Activated T-cell treated with anti-CD3 and anti-CD28 coated beads, Interleukin-2, amount 50 U/mL, for 72 hours (primary cell): ENCODE measurements around the gene GDF10. TPM values are rescaled to one million over a fixed set of nuclear protein-coding genes. Genes with fewer than 3 reads are reported as not detected.

Experiments used
- ATAC-seq, 2 donors: fragments of 150-1000 bp; cut with Tn5 transposase; replicated peaks in 1 of 2; 2 replicates each; pipeline ENCODE4 v1.10.0; 2021; ENCODE audit warnings: moderate library complexity in 2 of 2, mild to moderate bottlenecking in 1 of 2
- DNase-seq, 2 donors: peaks; one replicate each; pipeline ENCODE4 v3.0.0; 2021 to 2022; ENCODE audit warnings: mixed read lengths in 1 of 2
- H3K27ac Mint-ChIP-seq: one replicate; pipeline ENCODE4 v1.8.0; 2022; ENCODE audit warnings: mild to moderate bottlenecking, moderate library complexity, mixed read lengths
- H3K27me3 Mint-ChIP-seq: one replicate; pipeline ENCODE4 v1.8.0; 2022; ENCODE audit warnings: low read depth, mixed read lengths
- H3K36me3 Mint-ChIP-seq, 2 donors: one replicate each; pipeline ENCODE4 v1.8.0; 2022; ENCODE audit warnings: mixed read lengths in 2 of 2, mild to moderate bottlenecking in 1 of 2; ENCODE audit not compliant: insufficient read depth in 2 of 2
- H3K4me1 Mint-ChIP-seq: one replicate; pipeline ENCODE4 v1.8.0; 2022; ENCODE audit warnings: low read depth, mixed read lengths
- H3K4me3 Mint-ChIP-seq, 2 donors: one replicate each; pipeline ENCODE4 v1.8.0; 2022; ENCODE audit warnings: mild to moderate bottlenecking in 2 of 2, mixed read lengths in 2 of 2, moderate library complexity in 2 of 2
- H3K9me3 Mint-ChIP-seq, 2 donors: one replicate each; pipeline ENCODE4 v1.8.0; 2022; ENCODE audit warnings: mixed read lengths in 2 of 2
- total RNA-seq, 2 donors: library from RNA; stranded (reverse); gene quantifications; one replicate each; pipeline ENCODE4 v1.2.3, GENCODE V29; 2022

GDF10 gene
- total RNA-seq, 2 donors from 2014 or later = 0.19 TPM

GRCh38 chr10:47316131-47316530, 16.1 kb downstream of the GDF10 start:
- Mint-ChIP-seq H3K9me3 (no peaks in the 10 kb centered on the region), H3K4me3 (no peak overlapping the region), H3K36me3 (no peaks in the 10 kb centered on the region), H3K27ac (no peak overlapping the region), H3K27me3 (no peaks in the 10 kb centered on the region), H3K4me1 (peaks cover 12% of the 10 kb centered on the region)
- ATAC-seq (no peak), DNase-seq (no peak)

- peaks cover under 1% of the 10 kb centered on the region for H3K4me1 Mint-ChIP-seq
- H3K27ac Mint-ChIP-seq = no peak overlapping the region
- no peak for DNase-seq
- no peaks in the 10 kb centered on the region for H3K9me3 Mint-ChIP-seq
- H3K4me3 Mint-ChIP-seq = no peak overlapping the region
- ATAC-seq = no peak
- no peaks in the 10 kb centered on the region for H3K27me3 Mint-ChIP-seq
- no peaks in the 10 kb centered on the region for H3K36me3 Mint-ChIP-seq
Measured at GRCh38 chr10:47317251-47317650, 17.3 kb downstream of the GDF10 start.

GRCh38 chr10:47318706-47319105, 18.7 kb downstream of the GDF10 start:
- Mint-ChIP-seq H3K36me3 (no peaks in the 10 kb centered on the region), H3K9me3 (no peaks in the 10 kb centered on the region), H3K27ac (no peak overlapping the region), H3K27me3 (no peaks in the 10 kb centered on the region), H3K4me3 (no peak overlapping the region), H3K4me1 (no peaks in the 10 kb centered on the region)
- DNase-seq = no peak
- ATAC-seq = no peak

DNA sequence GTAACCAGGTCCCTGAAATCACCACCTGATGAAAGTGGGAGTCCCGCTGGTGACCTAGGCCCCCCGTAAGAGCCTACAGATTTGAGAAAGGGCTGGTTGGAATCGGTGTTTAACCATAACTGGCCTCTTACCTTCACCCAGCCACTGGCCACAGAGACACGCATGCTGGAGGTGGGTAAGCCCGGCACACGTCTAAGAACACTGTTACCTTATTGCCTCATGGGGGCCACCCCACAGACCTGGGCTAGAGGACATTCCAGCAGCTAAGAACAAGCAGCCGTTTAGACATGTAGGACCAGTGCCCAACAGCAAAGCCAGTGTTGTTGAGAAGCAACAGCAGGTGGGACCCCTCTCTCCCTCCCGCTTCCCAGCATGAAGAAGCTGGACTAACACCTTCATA, 19.8 kb downstream of the GDF10 start:
- Mint-ChIP-seq H3K27me3 (no peaks in the 10 kb centered on the region), H3K4me3 (no peak overlapping the region), H3K9me3 (no peaks in the 10 kb centered on the region), H3K4me1 (no peaks in the 10 kb centered on the region), H3K36me3 (no peaks in the 10 kb centered on the region), H3K27ac (no peak overlapping the region)
- DNase-seq = no peak
- no peak for ATAC-seq

- H3K36me3 Mint-ChIP-seq = no peaks in the 10 kb centered on the region
- no peak overlapping the region for H3K27ac Mint-ChIP-seq
- H3K27me3 Mint-ChIP-seq = no peaks in the 10 kb centered on the region
- DNase-seq (no peak), ATAC-seq (no peak)
- no peaks in the 10 kb centered on the region for H3K9me3 Mint-ChIP-seq
- no peaks in the 10 kb centered on the region for H3K4me1 Mint-ChIP-seq
- H3K4me3 Mint-ChIP-seq = no peak overlapping the region
Measured at GRCh38 chr10:47320812-47321211, 20.8 kb downstream of the GDF10 start.

- no peak for ATAC-seq
- Mint-ChIP-seq H3K4me1 (no peaks in the 10 kb centered on the region), H3K36me3 (no peaks in the 10 kb centered on the region), H3K27me3 (no peaks in the 10 kb centered on the region), H3K9me3 (no peaks in the 10 kb centered on the region), H3K27ac (no peak overlapping the region), H3K4me3 (no peak overlapping the region)
- DNase-seq = no peak
Measured at GRCh38 chr10:47321521-47322195, 21.7 kb downstream of the GDF10 start.

- ATAC-seq = no peak
- no peaks in the 10 kb centered on the region for H3K4me1 Mint-ChIP-seq
- no peak for DNase-seq
- H3K27ac Mint-ChIP-seq = no peak within 1 kb of the TSS
- H3K9me3 Mint-ChIP-seq = no peaks in the 10 kb centered on the region
- no peak within 1 kb of the TSS for H3K4me3 Mint-ChIP-seq
- H3K36me3 Mint-ChIP-seq = no peaks in the 10 kb centered on the region
- H3K27me3 Mint-ChIP-seq = no peaks in the 10 kb centered on the region
Measured at GRCh38 chr10:47322300-47323061, 22.5 kb downstream of the GDF10 start, which contains the start of gene GDF2. GDF2 (plus strand) TSS chr10:47322454; CDS start chr10:47322669, 215 bp downstream.

DNA sequence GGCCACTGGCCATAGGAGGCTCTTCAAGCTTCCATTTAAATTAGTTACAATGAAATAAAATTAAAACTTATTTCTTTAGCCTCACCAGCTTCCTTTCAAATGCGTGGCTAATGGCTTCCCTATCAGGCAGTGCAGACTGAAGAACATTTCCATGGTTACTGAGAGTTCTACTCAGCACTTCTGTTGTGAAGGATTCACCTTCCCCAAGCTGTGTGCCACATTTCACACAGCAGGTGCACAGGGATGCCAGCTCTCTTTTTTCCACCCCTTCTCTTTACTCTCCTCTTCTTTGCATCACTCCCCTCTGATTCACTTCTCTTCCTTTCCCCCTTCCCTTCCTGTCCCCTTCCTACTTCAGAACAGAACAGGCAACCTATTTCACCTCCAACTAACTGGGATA, 23.1 kb downstream of the GDF10 start:
- Mint-ChIP-seq H3K9me3 (no peaks in the 10 kb centered on the region), H3K4me3 (no peak overlapping the region), H3K27me3 (no peaks in the 10 kb centered on the region), H3K36me3 (no peaks in the 10 kb centered on the region), H3K27ac (no peak overlapping the region), H3K4me1 (no peaks in the 10 kb centered on the region)
- DNase-seq (no peak), ATAC-seq (no peak)

DNA sequence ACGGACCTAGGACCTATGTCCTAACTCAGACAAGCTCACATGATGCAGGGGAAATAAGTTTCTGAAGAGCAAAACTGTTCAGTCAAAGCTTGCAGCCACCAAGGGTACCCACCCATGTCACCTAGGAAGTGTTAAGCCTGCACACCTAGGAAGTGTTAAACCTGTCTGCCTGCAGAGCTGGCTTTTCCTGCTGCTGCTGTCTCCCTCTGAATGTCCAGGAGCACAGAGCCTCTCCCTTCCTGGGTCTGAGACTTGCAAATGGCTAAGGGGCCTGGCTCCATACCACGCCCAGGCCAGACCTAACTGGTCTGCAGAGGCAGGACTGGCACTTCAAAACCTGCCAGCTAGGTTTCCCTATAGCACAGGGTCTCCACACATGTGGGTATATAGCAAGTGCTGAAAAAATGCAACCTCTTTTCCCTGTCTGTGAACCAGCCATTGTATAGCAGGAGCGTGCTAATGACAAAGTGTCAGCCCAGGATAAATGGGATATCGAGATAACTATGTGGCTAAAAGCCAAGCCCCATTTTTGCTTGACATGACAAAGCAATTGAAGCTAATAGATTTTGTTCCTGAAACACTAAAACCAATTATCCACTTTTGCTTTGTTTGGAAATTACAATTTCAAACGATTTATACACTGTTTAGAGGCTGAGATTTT, 23.8 kb downstream of the GDF10 start:
- no peak for ATAC-seq
- Mint-ChIP-seq H3K27ac (no peak overlapping the region), H3K4me3 (no peak overlapping the region), H3K9me3 (peaks cover 2 to 3% of the 10 kb centered on the region in 2 donors), H3K27me3 (no peaks in the 10 kb centered on the region), H3K4me1 (no peaks in the 10 kb centered on the region), H3K36me3 (no peaks in the 10 kb centered on the region)
- no peak for DNase-seq

DNA sequence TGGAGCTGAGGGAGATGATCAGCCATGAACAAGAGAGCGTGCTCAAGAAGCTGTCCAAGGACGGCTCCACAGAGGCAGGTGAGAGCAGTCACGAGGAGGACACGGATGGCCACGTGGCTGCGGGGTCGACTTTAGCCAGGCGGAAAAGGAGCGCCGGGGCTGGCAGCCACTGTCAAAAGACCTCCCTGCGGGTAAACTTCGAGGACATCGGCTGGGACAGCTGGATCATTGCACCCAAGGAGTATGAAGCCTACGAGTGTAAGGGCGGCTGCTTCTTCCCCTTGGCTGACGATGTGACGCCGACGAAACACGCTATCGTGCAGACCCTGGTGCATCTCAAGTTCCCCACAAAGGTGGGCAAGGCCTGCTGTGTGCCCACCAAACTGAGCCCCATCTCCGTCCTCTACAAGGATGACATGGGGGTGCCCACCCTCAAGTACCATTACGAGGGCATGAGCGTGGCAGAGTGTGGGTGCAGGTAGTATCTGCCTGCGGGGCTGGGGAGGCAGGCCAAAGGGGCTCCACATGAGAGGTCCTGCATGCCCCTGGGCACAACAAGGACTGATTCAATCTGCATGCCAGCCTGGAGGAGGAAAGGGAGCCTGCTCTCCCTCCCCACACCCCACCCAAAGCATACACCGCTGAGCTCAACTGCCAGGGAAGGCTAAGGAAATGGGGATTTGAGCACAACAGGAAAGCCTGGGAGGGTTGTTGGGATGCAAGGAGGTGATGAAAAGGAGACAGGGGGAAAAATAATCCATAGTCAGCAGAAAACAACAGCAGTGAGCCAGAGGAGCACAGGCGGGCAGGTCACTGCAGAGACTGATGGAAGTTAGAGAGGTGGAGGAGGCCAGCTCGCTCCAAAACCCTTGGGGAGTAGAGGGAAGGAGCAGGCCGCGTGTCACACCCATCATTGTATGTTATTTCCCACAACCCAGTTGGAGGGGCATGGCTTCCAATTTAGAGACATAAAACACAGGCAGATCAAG, 25.6 kb downstream of the GDF10 start:
- peaks cover 2 to 3% of the 10 kb centered on the region in 2 donors for H3K9me3 Mint-ChIP-seq
- no peak for DNase-seq
- no peaks in the 10 kb centered on the region for H3K27me3 Mint-ChIP-seq
- no peak overlapping the region for H3K4me3 Mint-ChIP-seq
- H3K4me1 Mint-ChIP-seq = no peaks in the 10 kb centered on the region
- H3K27ac Mint-ChIP-seq = no peak overlapping the region
- no peaks in the 10 kb centered on the region for H3K36me3 Mint-ChIP-seq
- no peak for ATAC-seq

- Mint-ChIP-seq H3K27ac (no peak overlapping the region), H3K4me1 (no peaks in the 10 kb centered on the region), H3K36me3 (no peaks in the 10 kb centered on the region), H3K27me3 (no peaks in the 10 kb centered on the region), H3K9me3 (peaks cover 2 to 3% of the 10 kb centered on the region in 2 donors), H3K4me3 (no peak overlapping the region)
- DNase-seq (no peak), ATAC-seq (no peak)
Measured at GRCh38 chr10:47326306-47326926, 26.4 kb downstream of the GDF10 start.

GRCh38 chr10:47326927-47327330, 26.9 kb downstream of the GDF10 start:
- no peak overlapping the region for H3K27ac Mint-ChIP-seq
- ATAC-seq (no peak), DNase-seq (no peak)
- H3K4me3 Mint-ChIP-seq = no peak overlapping the region
- no peaks in the 10 kb centered on the region for H3K27me3 Mint-ChIP-seq
- no peaks in the 10 kb centered on the region for H3K4me1 Mint-ChIP-seq
- H3K36me3 Mint-ChIP-seq = no peaks in the 10 kb centered on the region
- peaks cover 2 to 3% of the 10 kb centered on the region in 2 donors for H3K9me3 Mint-ChIP-seq
